ENCODE results near the gene LRRC74B. TPM values are rescaled to one million over a fixed set of nuclear protein-coding genes. Genes with fewer than 3 reads are reported as not detected.
"Not testable (repeated sequence)": the region's sequence is repeated elsewhere in the genome, so short reads cannot be mapped to it uniquely, and the experiment has no call there.

Gene LRRC74B
- total RNA-seq, 4 donors from 2014 or later = 0.14 to 0.18 TPM; not detected in 2

GRCh38 chr22:21001601-21002325 lies 44.0 kb upstream of the LRRC74B start, which contains the start of gene THAP7:
TSS of gene THAP7 (minus strand) at chr22:21002118. CDS start at chr22:21001911, 207 bp downstream.
- H3K36me3 ChIP-seq = no peaks in the 10 kb centered on the region
- peak within 1 kb of the TSS; percentile 72 to 73 for H3K4me3 ChIP-seq
- H3K27me3 ChIP-seq = no peaks in the 10 kb centered on the region
- H3K27ac ChIP-seq = peak within 1 kb of the TSS; percentile 94 to 98
- peak; percentile 96 to 97 for DNase-seq
- intact Hi-C loops (cut with DNase I; ENCODE audit: low total_unique reads) = no loop called here
- no peaks in the 10 kb centered on the region for H3K9me3 ChIP-seq
- peak in 1 of 4 experiments; percentile 2 for TF ChIP-seq CTCF (IDR thresholded peaks at IDR 0.05)
- peak; percentile 44 to 84 for TF ChIP-seq POLR2A (IDR thresholded peaks at IDR 0.05)
- peaks cover 7 to 13% of the 10 kb centered on the region in 2 donors for H3K4me1 ChIP-seq

- no peak for DNase-seq
- Histone ChIP-seq H3K4me1 (peaks cover 7 to 13% of the 10 kb centered on the region in 2 donors), H3K27me3 (no peaks in the 10 kb centered on the region), H3K4me3 (no peak overlapping the region), H3K27ac (peak overlapping the region in 1 of 2 donors; percentile 94), H3K36me3 (no peaks in the 10 kb centered on the region), H3K9me3 (no peaks in the 10 kb centered on the region)
- no peak for TF ChIP-seq CTCF (IDR thresholded peaks at IDR 0.05)
- no peak for TF ChIP-seq POLR2A (IDR thresholded peaks at IDR 0.05)
- intact Hi-C loops (cut with DNase I; ENCODE audit: low total_unique reads) = no loop called here
These were observed 42.0 kb upstream of the LRRC74B start for GRCh38 chr22:21003782-21004181.

- H3K4me3 ChIP-seq; H3K9me3 ChIP-seq; H3K4me1 ChIP-seq; intact Hi-C loops (cut with DNase I; ENCODE audit: low total_unique reads); H3K27ac ChIP-seq; H3K27me3 ChIP-seq; DNase-seq; H3K36me3 ChIP-seq: not testable (repeated sequence)
These were observed 36.5 kb upstream of the LRRC74B start for GRCh38 chr22:21009208-21009607.

- Histone ChIP-seq H3K27me3 (no peaks in the 10 kb centered on the region), H3K27ac (no peak overlapping the region), H3K4me1 (peaks cover 3 to 6% of the 10 kb centered on the region in 2 donors), H3K9me3 (no peaks in the 10 kb centered on the region), H3K4me3 (no peak overlapping the region), H3K36me3 (no peaks in the 10 kb centered on the region)
- intact Hi-C loops (cut with DNase I; ENCODE audit: low total_unique reads) = no loop called here
- no peak for DNase-seq
- TF ChIP-seq POLR2A (IDR thresholded peaks at IDR 0.05) (no peak), CTCF (IDR thresholded peaks at IDR 0.05) (no peak)
These were observed 35.9 kb upstream of the LRRC74B start for GRCh38 chr22:21009638-21010425.

DNA sequence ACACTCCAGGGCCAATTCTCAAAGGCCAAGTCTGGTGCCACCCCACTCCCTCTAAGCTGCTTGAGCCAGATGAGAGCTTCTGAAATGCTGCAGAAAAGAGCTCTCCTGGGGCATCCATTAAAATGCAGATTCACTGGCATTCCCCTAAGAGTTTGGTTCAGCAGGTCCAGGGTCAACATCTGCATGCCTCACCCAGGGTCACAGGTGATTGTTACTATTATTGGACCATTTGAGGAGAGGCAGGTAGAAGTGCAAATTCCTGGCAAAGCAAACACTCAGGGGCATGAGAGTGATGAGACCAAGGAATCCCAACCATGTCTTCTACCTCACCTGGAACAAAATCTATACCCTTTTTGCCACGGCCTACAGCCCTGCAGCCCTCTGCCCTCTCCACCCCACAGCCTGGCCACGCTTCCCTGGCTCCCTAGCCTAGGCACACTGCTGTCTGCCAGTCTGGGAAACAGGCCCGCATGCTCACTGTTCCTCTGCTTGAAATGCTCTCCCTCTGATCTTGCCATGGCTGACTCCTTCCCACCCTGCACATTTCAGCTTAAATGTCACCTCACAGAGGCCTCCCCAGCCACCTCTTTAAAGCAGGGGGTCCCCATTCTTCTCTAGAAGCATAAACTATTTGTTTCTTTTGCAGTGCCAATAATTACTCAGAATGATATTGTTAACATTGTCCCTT lies 35.2 kb upstream of the LRRC74B start:
- intact Hi-C loops (cut with DNase I; ENCODE audit: low total_unique reads) = no loop called here
- Histone ChIP-seq H3K27me3 (no peaks in the 10 kb centered on the region), H3K9me3 (no peaks in the 10 kb centered on the region), H3K4me1 (peaks cover 4 to 11% of the 10 kb centered on the region in 2 donors), H3K27ac (no peak overlapping the region), H3K4me3 (no peak overlapping the region), H3K36me3 (no peaks in the 10 kb centered on the region)
- no peak for TF ChIP-seq POLR2A (IDR thresholded peaks at IDR 0.05)
- TF ChIP-seq CTCF (IDR thresholded peaks at IDR 0.05) = no peak
- DNase-seq = no peak

Measured in uterus (tissue), 4 donors.